GM12878 (cell line): ENCODE results near the gene AKAP17A.
"Not testable (repeated sequence)": the region's sequence is repeated elsewhere in the genome, so short reads cannot be mapped to it uniquely, and the experiment has no call there.

Source experiments
- CHD1 ChIP-seq: IDR thresholded peaks from 2 replicates; pipeline ENCODE4 v1.6.1; 2012; ENCODE audit warnings: low read depth, low read length, improper control_type of control experiment
- EP300 ChIP-seq, 2 experiments: fragments of 150-350 bp in 1 of 2; IDR thresholded peaks; 2 replicates each; pipeline ENCODE4 v1.6.1; 2011 to 2012; ENCODE audit warnings: low read depth in 2 of 2, low read length in 2 of 2, borderline replicate concordance in 1 of 2, improper control_type of control experiment in 1 of 2, inconsistent platforms in 1 of 2; ENCODE audit not compliant: control insufficient read depth in 1 of 2
- JUND ChIP-seq: IDR thresholded peaks from 2 replicates; pipeline ENCODE4 v1.6.1; 2012; ENCODE audit warnings: low read depth, mild to moderate bottlenecking, low read length, improper control_type of control experiment, moderate library complexity
- MYC ChIP-seq: IDR thresholded peaks from 2 replicates; pipeline ENCODE4 v1.6.1; 2011; ENCODE audit warnings: mild to moderate bottlenecking, low read length, moderate library complexity, inconsistent platforms; ENCODE audit not compliant: insufficient read depth, insufficient replicate concordance, insufficient read length, severe bottlenecking
- SP1 ChIP-seq: IDR thresholded peaks from one replicate; pipeline ENCODE4 v1.6.1; 2011; ENCODE audit warnings: low read depth, low read length
- TCF3 ChIP-seq: IDR thresholded peaks from 2 replicates; pipeline ENCODE4 v1.6.1; 2012; ENCODE audit warnings: low read depth, mild to moderate bottlenecking, low read length, borderline replicate concordance; ENCODE audit not compliant: insufficient read depth

- TF ChIP-seq MYC; EP300 (IDR thresholded peaks at IDR 0.05; ENCODE audit: borderline replicate concordance in 1 of 2, control insufficient read depth in 1 of 2, low read depth in 2 of 2, low read length in 2 of 2); SP1; TCF3; CHD1; JUND: not testable (repeated sequence)
Observed at GRCh38 chrX:1564077-1564476, 27.3 kb upstream of the AKAP17A start.
